ENCODE results near the gene KHNYN.
"Not testable (repeated sequence)": the region's sequence is repeated elsewhere in the genome, so short reads cannot be mapped to it uniquely, and the experiment has no call there.

KHNYN gene

DNA sequence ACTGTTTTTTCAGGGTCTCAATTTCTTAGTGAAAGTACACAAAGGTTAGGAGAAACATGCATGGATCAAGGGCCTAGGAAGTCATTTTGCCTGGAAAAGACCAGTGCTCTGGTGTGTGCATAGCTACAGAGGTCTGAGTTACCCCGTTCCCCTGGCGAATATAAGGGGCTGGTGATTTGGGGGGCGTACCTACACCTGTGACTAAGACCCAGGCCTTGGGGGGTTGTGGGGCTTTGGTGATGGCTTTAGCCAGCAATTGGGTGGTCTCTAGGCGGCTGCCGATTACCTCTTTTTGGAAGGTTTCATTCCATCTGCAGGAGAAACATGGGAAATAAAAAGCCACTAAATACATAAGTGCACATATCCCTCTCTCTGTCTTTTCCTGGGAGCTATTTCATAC, 11.7 kb downstream of the KHNYN start:
- Mint-ChIP-seq H3K4me1 (peaks cover 15% of the 10 kb centered on the region), H3K9me3 (no peaks in the 10 kb centered on the region), H3K27ac (peak overlapping the region; percentile 96 to 99 (median 98))

GRCh38 chr14:24441904-24442239, 12.1 kb downstream of the KHNYN start:
- Mint-ChIP-seq H3K27ac (peak overlapping the region; percentile 96 to 99 (median 98)), H3K27me3 (ENCODE audit: low read depth) (no peaks in the 10 kb centered on the region), H3K9me3 (no peaks in the 10 kb centered on the region), H3K36me3 (ENCODE audit: low read depth) (peaks cover 43% of the 10 kb centered on the region), H3K4me1 (peaks cover 11% of the 10 kb centered on the region), H3K4me3 (peak overlapping the region; percentile 92 to 94 (median 92))
- TF ChIP-seq CTCF (IDR thresholded peaks at IDR 0.05; ENCODE audit: unreplicated experiment in 3 of 3): no peak

More for the DNA sequence above, 11.7 kb downstream of the KHNYN start:
- H3K36me3 Mint-ChIP-seq (ENCODE audit: low read depth): peaks cover 44% of the 10 kb centered on the region
- TF ChIP-seq CTCF (IDR thresholded peaks at IDR 0.05; ENCODE audit: unreplicated experiment in 3 of 3): no peak
- no peaks in the 10 kb centered on the region for H3K27me3 Mint-ChIP-seq (ENCODE audit: low read depth)
- H3K4me3 Mint-ChIP-seq: peak overlapping the region; percentile 92 to 94 (median 92)

- Mint-ChIP-seq H3K4me1 (peaks cover 10% of the 10 kb centered on the region), H3K36me3 (ENCODE audit: low read depth) (peaks cover 44% of the 10 kb centered on the region), H3K27me3 (ENCODE audit: low read depth) (no peaks in the 10 kb centered on the region), H3K27ac (peak within 1 kb of the TSS; percentile 96 to 99 (median 98)), H3K4me3 (peak within 1 kb of the TSS; percentile 92 to 94 (median 92)), H3K9me3 (no peaks in the 10 kb centered on the region)
- TF ChIP-seq CTCF (IDR thresholded peaks at IDR 0.05; ENCODE audit: unreplicated experiment in 3 of 3): no peak
These were observed 12.7 kb downstream of the KHNYN start, which contains the start of gene SDR39U1 for GRCh38 chr14:24442240-24443052. Gene SDR39U1 (minus strand): TSS chr14:24442776. CDS start chr14:24442769, 7 bp downstream.

DNA sequence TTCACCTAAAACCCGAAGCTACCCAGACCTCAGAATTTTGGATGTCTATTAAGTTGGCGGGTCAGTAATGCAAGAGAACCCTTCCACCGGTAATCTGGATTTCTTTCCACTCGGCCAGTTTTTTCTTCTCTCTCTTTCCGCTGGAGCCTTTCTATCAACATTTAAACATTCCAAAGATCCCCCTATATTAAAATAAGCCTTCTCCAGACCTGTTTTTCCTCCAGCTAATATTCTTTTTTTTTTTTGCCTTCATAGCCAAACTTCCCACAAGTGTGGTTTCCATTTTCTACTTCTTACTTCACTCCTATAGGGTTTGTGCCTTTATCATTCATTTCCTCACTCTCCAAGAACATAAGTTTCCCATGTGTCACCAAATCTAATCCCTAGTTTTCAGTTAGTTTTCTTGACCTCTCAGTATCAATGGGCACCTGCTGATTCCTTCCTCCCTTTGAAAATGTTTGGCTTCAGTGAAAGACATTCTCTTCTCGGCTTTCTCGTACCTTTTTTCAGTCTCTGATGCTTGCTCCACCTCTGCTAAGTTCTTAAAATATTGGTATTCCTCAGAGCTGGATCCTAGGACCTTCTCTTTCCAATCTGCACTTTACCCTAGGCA, 13.4 kb downstream of the KHNYN start:
- peaks cover 10% of the 10 kb centered on the region for H3K4me1 Mint-ChIP-seq
- H3K36me3 Mint-ChIP-seq (ENCODE audit: low read depth): peaks cover 38% of the 10 kb centered on the region
- H3K27ac Mint-ChIP-seq: peak overlapping the region; percentile 96 to 99 (median 98)
- no peaks in the 10 kb centered on the region for H3K27me3 Mint-ChIP-seq (ENCODE audit: low read depth)
- H3K9me3 Mint-ChIP-seq: no peaks in the 10 kb centered on the region
- TF ChIP-seq CTCF (IDR thresholded peaks at IDR 0.05; ENCODE audit: unreplicated experiment in 3 of 3): no peak
- H3K4me3 Mint-ChIP-seq: peak overlapping the region; percentile 92 to 94 (median 92)

DNA sequence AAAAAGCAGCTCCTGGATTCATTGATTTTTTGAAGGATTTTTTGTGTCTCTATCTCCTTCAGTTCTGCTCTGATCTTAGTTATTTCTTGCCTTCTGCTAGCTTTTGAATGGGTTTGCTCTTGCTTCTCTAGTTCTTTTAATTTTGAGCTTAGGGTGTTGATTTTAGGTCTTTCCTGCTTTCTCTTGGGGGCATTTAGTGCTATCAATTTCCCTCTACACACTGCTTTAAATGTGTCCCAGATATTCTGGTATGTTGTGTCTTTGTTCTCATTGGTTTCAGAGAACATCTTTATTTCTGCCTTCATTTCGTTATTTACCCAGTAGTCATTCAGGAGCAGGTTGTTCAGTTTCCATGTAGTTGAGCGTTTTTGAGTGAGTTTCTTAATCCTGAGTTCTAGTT, 21.1 kb downstream of the KHNYN start:
- H3K27me3 Mint-ChIP-seq (ENCODE audit: low read depth); H3K4me3 Mint-ChIP-seq; H3K4me1 Mint-ChIP-seq; H3K27ac Mint-ChIP-seq: not testable (repeated sequence)
- H3K36me3 Mint-ChIP-seq (ENCODE audit: low read depth): peaks cover 64% of the 10 kb centered on the region
- H3K9me3 Mint-ChIP-seq: peaks cover 25% of the 10 kb centered on the region

DNA sequence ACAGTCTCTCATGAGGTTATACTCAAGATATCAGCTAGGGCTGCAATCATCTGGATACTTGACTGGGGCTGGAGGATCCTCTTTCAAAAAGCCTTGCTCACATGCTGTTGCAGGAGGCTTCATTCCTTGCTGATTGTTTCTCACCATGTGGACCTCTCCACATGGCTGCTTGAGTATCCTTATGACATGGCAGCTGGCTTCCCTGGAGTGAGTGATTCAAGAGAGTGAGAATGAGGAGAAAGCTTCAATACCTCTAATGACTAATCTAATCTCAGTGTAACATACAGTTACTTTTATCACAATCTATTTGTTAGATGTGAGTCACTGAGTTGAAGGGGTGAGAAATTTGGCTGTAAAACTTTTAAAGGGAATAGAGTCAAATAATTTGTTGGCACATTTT, 27.2 kb downstream of the KHNYN start:
- peaks cover 26% of the 10 kb centered on the region for H3K9me3 Mint-ChIP-seq
- no peaks in the 10 kb centered on the region for H3K4me1 Mint-ChIP-seq
- no peaks in the 10 kb centered on the region for H3K27me3 Mint-ChIP-seq (ENCODE audit: low read depth)
- H3K27ac Mint-ChIP-seq: no peak overlapping the region
- peaks cover 49% of the 10 kb centered on the region for H3K36me3 Mint-ChIP-seq (ENCODE audit: low read depth)
- H3K4me3 Mint-ChIP-seq: no peak overlapping the region
- no peak for TF ChIP-seq CTCF (IDR thresholded peaks at IDR 0.05; ENCODE audit: unreplicated experiment in 3 of 3)
